GM18858 (cell line): Measurements from ENCODE around the gene MGME1.

Experiments
- ATAC-seq: cut with Tn5 transposase; IDR thresholded peaks from one replicate; pipeline ENCODE4 v1.9.1; 2021; ENCODE audit not compliant: unreplicated experiment

MGME1 gene

DNA sequence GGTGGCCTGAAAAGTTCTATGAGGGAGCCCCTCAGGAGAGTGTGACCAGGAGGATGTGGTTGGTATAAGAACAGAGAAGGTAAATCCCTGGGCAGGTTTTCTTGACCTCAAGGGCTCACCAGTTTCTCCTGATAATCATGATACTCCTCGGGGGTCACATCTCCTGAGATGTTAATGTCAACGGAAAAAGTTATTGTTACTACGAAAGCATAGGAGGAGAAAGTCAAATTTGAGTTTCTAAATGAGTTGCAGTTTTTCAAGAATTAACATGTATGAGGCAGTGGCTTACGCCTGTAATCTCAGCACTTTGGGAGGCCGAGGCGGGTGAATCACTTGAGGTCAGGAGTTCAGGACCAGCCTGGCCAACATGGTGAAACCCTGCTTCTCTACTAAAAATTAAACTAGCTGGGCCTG is 23.4 kb downstream of the MGME1 start:
- peak; percentile 52 for ATAC-seq

DNA sequence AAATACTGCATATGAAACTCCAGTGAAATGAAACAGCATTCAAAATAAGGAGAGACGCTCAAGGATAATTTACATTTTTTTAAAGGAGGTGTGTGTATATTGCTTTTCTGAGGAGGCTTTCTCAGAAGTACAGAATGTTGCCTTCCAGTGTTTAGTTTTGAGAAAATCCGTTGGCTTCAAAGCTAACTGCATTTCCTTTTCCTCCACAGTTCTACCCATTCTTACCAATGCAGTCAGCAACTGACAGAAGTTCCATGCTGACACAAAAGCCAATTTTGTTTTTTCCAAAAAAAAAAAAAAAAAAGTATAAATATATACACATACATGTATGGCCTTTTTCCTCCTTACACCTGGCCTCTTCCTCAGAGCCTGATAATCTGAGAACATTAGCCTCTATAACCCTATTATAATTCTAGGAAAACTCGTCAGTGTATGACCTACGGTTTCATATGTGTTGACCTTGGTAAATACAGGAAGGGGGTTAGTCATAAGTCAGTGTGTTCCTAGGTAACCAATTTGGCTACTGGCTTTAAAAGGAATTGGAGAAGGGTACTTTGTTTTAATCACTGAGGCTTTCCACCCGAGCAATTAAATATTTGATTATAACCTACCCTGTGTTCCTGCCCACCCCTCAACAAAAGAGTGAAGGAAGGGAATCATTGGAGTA is 24.2 kb downstream of the MGME1 start:
- ATAC-seq, result no peak

GRCh38 chr20:17993546-17993945 is 24.7 kb downstream of the MGME1 start:
- ATAC-seq, result no peak

GRCh38 chr20:17995967-17996819 is 27.4 kb downstream of the MGME1 start:
- ATAC-seq, result no peak

GRCh38 chr20:17998446-17998845 is 29.6 kb downstream of the MGME1 start:
- no peak for ATAC-seq

- no peak for ATAC-seq
Observed at GRCh38 chr20:17999566-17999965, 30.7 kb downstream of the MGME1 start.

DNA sequence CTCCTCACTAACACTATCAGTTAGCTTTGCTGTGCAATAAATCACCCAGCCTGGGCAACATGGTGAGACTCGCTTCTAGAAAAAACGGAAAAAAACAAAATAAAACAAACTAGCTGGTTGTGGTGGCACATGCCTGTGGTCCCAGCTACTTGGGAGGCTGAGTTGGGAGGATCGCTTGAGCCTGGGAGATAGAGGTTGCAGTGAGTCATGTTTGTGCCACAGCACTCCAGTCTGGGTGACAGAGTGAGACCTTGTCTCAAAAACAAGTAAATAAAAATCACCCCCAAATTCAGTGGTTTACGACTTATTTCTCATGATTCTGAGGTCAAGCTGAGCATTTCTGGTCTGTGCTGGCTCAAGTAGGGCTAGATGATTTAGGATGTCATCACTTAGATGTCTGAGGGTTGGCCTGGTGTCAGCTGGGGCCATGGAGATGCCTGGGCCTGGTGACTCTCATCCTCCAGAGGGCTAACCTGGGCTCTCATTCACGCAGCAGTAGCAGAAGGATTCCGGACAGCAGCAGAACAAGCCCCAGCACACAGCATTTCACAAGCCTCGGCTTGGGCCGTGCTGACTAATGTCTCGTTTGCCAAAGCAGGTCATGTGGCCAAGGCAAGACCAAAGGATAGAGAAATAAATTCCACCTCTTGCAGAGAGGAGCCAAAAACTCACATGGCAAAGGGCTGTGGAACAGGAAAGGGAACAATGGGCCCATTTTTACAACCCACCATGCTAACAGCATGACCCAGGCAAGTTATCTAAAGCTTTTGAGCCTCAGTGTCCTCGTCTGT is 32.5 kb downstream of the MGME1 start:
- ATAC-seq, result no peak

DNA sequence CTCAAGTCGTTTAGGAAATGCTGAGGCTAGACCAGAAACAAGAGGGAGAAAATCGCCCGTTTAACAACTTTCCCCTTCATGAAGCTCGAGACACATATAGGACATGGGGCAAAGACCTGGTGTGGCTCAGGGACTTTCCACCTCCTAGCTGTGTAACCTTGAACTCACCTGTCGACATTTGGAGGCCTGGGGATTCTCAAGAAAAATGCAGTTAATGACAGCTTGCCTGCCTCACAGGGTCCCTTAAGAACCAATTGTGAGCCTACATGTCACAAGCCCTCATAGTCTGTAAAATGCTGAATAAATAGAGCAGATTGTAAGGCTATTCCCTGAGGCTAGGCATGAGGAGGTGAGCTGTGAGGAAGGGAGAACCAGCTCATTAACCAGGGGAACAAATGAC is 35.1 kb downstream of the MGME1 start:
- ATAC-seq, result peak; percentile 33

DNA sequence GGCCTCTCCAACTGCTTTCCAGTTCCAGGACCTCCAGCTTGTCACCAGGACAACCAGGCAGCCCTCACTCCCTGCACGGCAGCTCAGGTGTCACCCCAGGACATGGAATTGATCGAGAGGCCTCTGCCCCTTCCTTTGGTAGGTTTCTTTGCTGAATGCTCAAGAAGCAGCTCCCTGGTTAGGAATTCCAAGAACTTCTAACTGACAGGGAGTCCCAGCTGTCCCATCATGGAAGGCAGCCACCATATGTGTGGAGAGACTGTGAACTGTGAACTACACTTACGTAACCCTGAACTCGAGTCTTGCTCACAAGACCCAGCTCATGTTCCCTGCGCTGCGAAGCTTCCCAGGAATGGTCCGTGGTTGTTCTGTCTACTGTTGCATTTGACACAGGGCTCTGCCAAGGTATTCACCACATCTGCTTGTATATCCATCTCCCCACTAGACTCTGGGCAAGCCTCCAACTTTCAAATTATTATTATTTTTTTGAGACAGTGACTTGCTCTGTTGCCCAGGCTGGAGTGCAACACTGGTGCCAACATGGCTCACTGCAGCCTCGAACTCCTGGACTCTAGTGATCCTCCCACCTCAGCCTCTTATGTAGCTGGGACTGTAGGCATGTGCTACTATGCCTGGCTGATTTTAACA is 35.7 kb downstream of the MGME1 start:
- ATAC-seq, result no peak

- peak; percentile 93 for ATAC-seq
Observed at GRCh38 chr20:18005170-18005989, 36.6 kb downstream of the MGME1 start.

DNA sequence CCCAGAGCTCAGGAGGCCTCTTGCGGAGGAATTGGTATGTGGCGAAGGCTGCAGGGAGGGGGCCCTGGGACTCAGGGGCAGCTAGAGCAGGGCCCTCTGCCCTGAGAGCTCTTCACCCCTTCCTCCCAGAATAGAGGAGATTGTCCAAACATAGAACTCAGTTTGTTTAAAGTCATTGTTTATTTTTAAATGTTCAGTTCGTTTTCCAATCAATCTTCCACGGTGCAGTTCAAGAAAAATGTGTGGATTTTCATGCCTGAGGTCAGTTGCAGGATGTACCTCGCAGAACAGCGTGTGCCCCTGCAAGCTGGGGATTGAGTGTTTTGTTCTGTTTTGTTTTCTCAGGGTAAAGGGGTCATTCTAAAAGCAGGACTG is 37.2 kb downstream of the MGME1 start:
- no peak for ATAC-seq

DNA sequence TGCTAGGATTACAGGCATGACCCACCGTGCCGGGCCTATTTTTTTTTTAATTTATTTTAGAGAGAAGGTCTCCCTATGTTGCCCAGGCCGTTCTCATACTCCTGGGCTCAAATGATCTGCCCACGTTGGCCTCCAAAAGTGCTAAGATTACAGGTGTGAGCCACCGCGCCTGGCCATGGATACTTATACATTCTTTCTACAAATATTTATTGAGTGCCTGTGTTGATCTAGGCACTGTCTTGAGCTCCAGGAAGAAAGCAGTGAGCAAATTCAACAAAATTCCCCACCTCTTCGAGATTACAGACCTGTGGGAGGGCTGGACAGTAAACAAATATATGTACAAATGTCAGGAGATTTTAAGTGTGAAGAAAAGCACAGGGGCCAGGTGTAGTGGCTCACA is 37.9 kb downstream of the MGME1 start:
- ATAC-seq, result no peak

DNA sequence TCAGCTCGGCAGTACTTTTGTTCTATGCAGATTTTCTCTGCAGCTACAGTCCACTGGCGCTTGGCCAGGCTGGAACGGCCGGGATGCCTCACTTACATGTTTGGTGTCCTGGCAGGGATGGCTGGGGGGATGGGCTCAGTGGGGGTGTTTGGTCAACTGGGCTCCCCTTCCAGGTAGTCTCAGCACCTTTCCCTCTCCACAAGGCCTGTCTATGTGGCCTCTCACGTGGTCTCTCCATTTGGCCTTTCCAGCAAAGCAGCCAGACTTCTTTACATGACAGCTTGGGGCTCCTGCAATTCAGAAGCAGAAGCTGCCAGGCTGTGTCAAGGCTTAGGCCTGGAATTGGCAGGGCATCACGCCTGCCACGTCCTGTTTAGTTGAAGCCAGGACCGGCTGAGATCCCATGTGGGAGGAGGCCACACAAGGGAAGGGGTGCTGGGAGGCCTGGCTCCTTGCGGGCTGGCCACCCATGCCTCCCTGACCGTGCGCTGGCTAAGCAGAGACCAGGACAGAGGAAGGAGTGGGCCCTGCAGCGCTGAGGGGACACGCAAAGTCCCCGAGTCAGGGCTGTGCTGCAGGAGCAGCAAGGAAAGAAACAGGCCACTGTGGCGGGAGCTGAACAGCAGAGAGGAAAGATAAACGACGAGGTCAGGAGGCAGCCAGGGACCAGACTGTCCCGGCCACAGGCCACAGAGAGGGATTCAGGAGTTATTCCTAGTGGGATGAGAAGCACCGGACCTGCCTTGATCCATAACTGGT is 38.9 kb downstream of the MGME1 start:
- no peak for ATAC-seq

DNA sequence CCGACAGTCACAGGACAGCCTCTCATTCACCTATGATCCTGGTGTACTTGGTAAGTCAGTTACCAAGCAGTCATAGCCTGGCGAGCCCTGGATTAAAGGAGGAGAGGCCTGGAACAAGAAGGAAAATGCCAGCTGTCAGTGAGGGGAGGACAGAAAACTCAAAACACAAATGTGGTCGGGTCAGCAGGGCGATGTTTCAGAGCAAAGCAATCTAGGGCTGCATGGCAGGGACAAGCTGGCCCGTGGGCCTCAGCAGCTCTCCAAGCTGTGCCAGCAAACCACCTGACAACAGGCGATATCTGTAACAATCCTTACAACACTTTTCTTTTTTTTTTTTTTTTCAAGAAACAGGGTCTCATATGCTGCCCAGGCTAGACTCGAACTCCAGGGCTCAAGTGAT is 40.3 kb downstream of the MGME1 start:
- no peak for ATAC-seq

GRCh38 chr20:18011482-18011881 is 42.7 kb downstream of the MGME1 start:
- ATAC-seq, result no peak

GRCh38 chr20:18011951-18012645 is 43.3 kb downstream of the MGME1 start:
- ATAC-seq, result no peak

DNA sequence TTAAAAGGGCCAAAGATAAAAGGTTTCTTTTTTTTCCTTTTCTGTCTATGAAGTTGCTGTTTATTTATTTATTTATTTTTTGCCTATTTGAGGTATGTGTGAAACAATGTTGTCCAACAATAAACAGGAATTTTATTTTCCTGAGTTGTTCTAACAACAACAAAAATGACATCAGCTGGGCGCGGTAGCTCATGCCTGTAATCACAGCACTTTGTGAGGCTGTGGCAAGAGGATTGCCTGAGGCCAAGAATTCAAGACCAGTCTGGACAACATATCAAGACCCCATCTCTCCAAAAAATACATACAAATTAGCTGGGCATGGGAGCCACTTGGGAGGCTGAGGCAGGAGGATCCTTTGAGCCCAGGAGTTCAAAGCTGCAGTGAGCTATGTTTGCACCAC is 44.1 kb downstream of the MGME1 start:
- ATAC-seq, result no peak

DNA sequence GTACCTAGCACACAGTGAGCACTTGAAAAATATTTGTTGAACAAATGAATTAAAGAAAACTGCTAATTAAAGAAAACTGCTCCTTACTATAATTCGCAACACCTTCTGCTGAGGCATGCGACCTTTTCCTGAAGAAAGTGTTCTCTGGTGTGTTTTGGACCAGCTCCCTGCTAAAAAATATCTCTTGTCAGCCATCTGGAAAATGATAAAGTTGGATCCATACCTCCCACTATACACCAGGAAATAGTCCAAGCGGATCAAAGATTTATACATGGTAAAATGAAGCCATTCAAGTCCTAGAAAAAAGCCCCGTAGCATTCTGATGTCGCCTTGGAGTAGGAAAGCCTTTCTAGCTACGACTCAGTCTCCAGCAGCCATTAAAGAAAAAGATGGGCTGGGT is 45.6 kb downstream of the MGME1 start:
- no peak for ATAC-seq

DNA sequence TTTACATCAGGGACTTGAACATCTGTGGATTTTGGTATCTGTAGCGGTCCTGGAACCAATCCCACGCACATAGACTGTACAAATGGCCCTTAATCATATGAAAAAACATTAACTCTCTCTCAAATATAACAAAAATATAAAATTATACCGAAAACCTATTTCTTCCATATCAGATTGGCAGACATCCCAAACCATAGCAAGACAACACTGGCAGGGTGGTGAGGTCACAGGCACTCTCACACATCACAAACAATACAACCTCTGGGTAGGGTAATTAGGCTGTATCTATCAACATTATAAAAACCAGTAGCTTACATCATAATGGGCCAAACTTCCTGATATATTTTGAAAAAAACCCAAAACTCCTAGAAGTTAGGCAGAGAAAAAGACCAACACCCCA is 48.0 kb downstream of the MGME1 start:
- no peak for ATAC-seq
